Kidney epithelial cell (primary cell): ENCODE data around the gene TMEM63A. TPM values are rescaled to one million over a fixed set of nuclear protein-coding genes. Genes with fewer than 3 reads are reported as not detected.
A peak's percentile ranks its signal among the peaks of the same experiment; 100 is the strongest.

ENCODE experiments used
- DNase-seq: peaks from one replicate; pipeline ENCODE4 v3.0.0-alpha.2; 2010; ENCODE audit warnings: low read depth
- H3K27me3 ChIP-seq: 2 replicates; pipeline ENCODE4 v1.6.0; 2011; ENCODE audit warnings: low read length; ENCODE audit not compliant: control insufficient read depth, insufficient read depth
- H3K36me3 ChIP-seq: 2 replicates; pipeline ENCODE4 v1.5.1; 2011; ENCODE audit warnings: low read length; ENCODE audit not compliant: control insufficient read depth, insufficient read depth
- H3K4me3 ChIP-seq: 2 replicates; pipeline ENCODE4 v1.5.1; 2011; ENCODE audit warnings: low read depth, mild to moderate bottlenecking, control low read depth, low read length
- total RNA-seq: library from RNA; depleted of rRNA; stranded (reverse); fragments of >200 nt; gene quantifications from 2 replicates; pipeline ENCODE4 v1.2.3, GENCODE V29; 2015
- TF ChIP-seq, protein P1 (sequence below): IDR thresholded peaks from 2 replicates; pipeline ENCODE4 v1.5.1; 2011; ENCODE audit warnings: mild to moderate bottlenecking, moderate library complexity, low read length, control low read depth, inconsistent platforms; ENCODE audit not compliant: insufficient read depth, poor library complexity, severe bottlenecking

The TMEM63A gene
- total RNA-seq, 1 donor from 2014 or later: 17.5 TPM

DNA sequence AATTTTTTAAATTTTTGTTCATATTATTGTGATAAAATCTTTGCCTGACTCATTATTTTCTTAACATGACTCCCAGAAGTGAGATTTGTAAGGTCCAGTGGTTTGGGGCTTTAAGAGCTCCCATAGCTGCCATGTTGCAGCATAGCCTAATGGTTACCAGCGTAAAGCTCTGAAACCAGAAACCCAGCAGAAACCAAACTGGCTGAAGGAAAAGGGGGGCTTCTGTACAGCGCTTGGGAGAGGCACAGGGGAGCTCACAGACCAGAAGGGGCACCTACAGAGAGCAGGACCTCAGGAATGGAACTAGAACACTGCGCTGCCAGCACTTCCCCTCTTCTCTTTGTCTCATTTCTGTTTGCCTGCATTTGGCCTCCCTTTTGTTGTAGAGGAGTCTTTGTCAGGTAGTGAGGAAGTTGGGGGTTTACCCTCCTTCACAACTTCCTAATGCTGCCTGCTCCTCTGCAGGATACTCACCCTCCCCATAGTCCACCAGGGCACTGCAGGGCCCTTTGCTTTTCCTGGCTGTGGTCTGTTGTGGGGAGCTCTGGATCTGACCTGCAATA lies 44.5 kb upstream of the TMEM63A start:
- no peak for DNase-seq
- H3K27me3 ChIP-seq: no peaks in the 10 kb centered on the region
- H3K4me3 ChIP-seq: no peak overlapping the region
- TF ChIP-seq, protein P1, sequence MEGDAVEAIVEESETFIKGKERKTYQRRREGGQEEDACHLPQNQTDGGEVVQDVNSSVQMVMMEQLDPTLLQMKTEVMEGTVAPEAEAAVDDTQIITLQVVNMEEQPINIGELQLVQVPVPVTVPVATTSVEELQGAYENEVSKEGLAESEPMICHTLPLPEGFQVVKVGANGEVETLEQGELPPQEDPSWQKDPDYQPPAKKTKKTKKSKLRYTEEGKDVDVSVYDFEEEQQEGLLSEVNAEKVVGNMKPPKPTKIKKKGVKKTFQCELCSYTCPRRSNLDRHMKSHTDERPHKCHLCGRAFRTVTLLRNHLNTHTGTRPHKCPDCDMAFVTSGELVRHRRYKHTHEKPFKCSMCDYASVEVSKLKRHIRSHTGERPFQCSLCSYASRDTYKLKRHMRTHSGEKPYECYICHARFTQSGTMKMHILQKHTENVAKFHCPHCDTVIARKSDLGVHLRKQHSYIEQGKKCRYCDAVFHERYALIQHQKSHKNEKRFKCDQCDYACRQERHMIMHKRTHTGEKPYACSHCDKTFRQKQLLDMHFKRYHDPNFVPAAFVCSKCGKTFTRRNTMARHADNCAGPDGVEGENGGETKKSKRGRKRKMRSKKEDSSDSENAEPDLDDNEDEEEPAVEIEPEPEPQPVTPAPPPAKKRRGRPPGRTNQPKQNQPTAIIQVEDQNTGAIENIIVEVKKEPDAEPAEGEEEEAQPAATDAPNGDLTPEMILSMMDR: no peak
- no peaks in the 10 kb centered on the region for H3K36me3 ChIP-seq

DNA sequence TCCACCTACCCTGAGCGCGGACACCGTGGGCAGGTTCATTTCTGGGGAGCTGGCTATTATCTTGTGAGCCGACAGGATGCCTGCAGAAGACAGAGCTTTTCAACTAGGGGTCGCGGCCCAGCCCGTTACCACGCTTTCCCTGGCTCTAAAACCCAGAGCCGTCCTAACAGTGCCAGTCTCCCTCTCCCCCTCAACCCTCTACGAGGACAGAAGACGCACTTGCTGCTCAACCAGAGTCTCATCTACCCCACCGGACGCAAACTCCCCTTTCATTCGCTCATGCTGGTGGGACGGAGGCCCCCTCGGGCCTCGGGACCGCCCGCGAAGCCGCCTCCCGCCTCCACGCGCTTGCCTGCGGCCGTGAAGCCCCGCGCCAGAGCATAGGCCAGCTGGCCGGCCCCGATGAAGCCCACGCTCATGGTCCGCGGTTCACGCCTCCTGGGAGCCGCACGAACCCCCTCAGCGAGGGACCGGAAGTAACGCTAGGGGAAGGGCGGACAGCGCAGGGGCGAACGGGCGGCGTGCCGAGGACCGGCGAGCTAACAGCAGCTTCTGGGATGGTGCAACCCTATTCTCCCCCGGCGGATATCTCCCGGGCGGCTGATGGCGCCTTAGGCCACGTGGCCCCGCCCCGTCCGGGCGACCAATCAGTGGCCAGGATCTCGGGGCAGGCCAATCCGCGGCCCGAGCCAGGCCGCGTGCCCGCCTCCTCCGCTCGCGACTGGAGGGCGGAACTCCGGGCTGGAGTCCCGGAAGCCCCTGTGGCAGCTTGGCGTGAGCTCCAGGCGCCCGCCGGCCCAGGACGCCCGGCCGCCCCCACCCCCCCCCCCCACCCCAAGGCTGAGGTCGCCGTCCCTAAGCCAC lies 41.7 kb upstream of the TMEM63A start, which contains the start of gene PYCR2:
PYCR2 (minus strand) TSS at position 559 of the 864 bp plus-strand sequence; CDS start at position 419, 140 bp downstream.
- peak; percentile 77 for DNase-seq
- Histone ChIP-seq H3K27me3 (no peaks in the 10 kb centered on the region), H3K4me3 (peak within 1 kb of the TSS; percentile 77), H3K36me3 (peaks cover under 1% of the 10 kb centered on the region)
- TF ChIP-seq, protein P1: no peak

DNA sequence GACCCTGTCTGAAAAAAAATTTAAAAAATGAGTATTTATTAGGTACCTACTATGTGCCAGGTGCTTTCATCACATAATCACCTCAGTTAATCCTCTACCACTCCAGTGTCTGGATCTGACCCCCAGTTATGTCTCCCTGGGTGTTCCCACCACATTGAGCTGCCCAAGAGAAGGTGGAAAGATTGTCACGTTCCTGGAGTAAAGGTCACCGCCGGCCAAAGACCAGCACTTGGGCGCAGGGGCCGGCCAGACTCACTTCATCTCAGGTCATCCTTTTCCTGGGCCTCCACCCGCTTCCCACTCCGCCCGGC lies 41.2 kb upstream of the TMEM63A start:
- H3K27me3 ChIP-seq: no peaks in the 10 kb centered on the region
- DNase-seq: no peak
- TF ChIP-seq, protein P1: no peak
- peaks cover 1% of the 10 kb centered on the region for H3K36me3 ChIP-seq
- H3K4me3 ChIP-seq: peak overlapping the region; percentile 77

DNA sequence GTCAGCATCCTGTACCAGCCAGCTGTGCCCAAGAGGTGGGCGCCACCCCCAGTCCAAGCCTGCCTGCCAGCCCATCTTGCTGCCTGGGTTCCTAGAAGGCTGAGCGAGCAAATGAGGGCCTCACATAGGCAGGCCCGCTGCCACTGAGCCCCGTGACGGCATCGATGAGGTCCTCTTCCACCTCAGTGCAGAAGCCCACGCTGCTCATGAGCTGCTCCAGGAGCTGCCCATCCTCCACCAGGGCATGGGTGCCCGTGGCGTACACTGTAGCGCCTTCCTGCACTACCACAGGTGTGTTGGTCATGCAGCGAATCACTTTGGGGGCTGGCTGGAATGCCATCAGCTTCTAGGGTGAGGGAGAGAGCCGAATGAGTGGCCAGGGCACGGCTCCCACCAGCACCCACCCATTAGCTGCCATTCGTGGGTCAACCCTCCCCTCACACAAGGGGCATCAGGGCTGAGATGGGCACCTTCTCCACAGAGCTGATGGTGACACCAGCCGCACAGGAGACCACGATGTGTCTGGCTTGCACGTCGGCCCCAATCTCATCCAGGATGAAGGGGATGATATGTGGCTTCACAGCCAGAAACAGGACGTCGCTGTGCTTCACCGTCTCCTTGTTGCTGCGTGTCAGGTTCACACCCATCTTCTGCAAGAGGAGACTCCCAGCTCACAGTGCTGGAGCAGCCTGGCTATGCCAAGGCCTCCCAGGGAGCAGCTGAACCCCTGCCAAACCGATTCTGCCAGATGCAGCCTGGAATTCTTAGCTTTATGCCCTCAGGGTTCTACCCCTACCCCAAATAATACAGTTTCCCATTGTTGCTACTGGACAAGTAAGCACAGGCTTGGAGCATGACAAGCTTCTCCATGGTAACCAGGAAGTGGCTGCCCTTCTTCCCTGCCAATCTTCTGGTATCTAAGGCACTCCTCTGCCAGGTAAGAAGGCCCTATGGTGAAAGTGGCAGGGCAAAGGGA lies 39.8 kb upstream of the TMEM63A start:
- Histone ChIP-seq H3K27me3 (no peaks in the 10 kb centered on the region), H3K36me3 (peaks cover 1% of the 10 kb centered on the region), H3K4me3 (no peak overlapping the region)
- DNase-seq: no peak
- TF ChIP-seq, protein P1: no peak

DNA sequence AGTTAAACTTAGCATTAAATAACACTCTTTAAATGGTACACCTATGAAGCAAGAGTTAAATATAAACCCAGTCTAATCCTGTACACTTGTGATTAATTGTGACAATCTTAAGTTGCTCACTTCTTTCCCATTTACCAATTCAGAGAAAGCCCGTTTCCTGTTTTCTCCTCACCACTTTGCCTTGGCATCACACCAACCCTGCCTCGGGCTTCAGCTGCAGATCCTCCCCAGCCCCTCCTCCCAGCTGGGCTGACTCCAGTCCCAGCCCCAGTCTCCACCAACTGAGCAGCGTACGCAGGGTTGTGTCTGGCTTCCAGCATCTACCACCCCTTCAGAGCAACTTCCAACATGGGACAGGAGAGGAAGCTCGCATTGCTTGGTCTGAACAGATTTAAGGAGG lies 37.7 kb upstream of the TMEM63A start:
- no peaks in the 10 kb centered on the region for H3K27me3 ChIP-seq
- DNase-seq: peak; percentile 54
- no peak overlapping the region for H3K4me3 ChIP-seq
- peaks cover 1% of the 10 kb centered on the region for H3K36me3 ChIP-seq
- TF ChIP-seq, protein P1: no peak
